Measurements from ENCODE around the gene LPO.

Gene LPO

GRCh38 chr17:58229881-58230280 is 8.5 kb upstream of the LPO start:
- no peak for DNase-seq

GRCh38 chr17:58231641-58232040 is 6.7 kb upstream of the LPO start:
- DNase-seq = no peak

GRCh38 chr17:58232707-58233156 is 5.7 kb upstream of the LPO start:
- no peak for DNase-seq

- no peak for DNase-seq
These were observed 4.8 kb upstream of the LPO start for GRCh38 chr17:58233543-58233942.

- DNase-seq = no peak
These were observed 3.9 kb upstream of the LPO start for GRCh38 chr17:58234512-58234911.

- DNase-seq = no peak
These were observed 2.6 kb upstream of the LPO start for GRCh38 chr17:58235821-58236220.

- no peak for DNase-seq
These were observed 2.0 kb upstream of the LPO start for GRCh38 chr17:58236394-58236793.

- DNase-seq = no peak
These were observed 1.6 kb downstream of the LPO start for GRCh38 chr17:58239987-58240386.

GRCh38 chr17:58242171-58242784 is 3.9 kb downstream of the LPO start:
- peak in 1 of 5 donors; percentile 25 for DNase-seq

GRCh38 chr17:58244963-58245362 is 6.6 kb downstream of the LPO start:
- no peak for DNase-seq

- DNase-seq = no peak
These were observed 7.2 kb downstream of the LPO start for GRCh38 chr17:58245428-58246103.

- DNase-seq = no peak
These were observed 7.8 kb downstream of the LPO start for GRCh38 chr17:58246104-58246740.

GRCh38 chr17:58246781-58247180 is 8.4 kb downstream of the LPO start:
- DNase-seq = no peak

- no peak for DNase-seq
These were observed 9.4 kb downstream of the LPO start for GRCh38 chr17:58247511-58248363.

GRCh38 chr17:58248955-58249269 is 10.5 kb downstream of the LPO start:
- DNase-seq = no peak

- DNase-seq = peak; percentile 40 to 68 (median 59)
These were observed 11.1 kb downstream of the LPO start for GRCh38 chr17:58249270-58250133.

- DNase-seq = no peak
These were observed 12.1 kb downstream of the LPO start for GRCh38 chr17:58250344-58251011.

GRCh38 chr17:58252141-58252540 is 13.8 kb downstream of the LPO start:
- DNase-seq = no peak

GRCh38 chr17:58253082-58253481 is 14.7 kb downstream of the LPO start:
- DNase-seq = no peak

- no peak for DNase-seq
These were observed 16.4 kb downstream of the LPO start for GRCh38 chr17:58254803-58255202.

- no peak for DNase-seq
These were observed 23.8 kb downstream of the LPO start for GRCh38 chr17:58262149-58262548.

- no peak for DNase-seq
These were observed 25.4 kb downstream of the LPO start for GRCh38 chr17:58263773-58264172.
